ENCODE data around the gene CHMP2B.
"Not testable (repeated sequence)": the region's sequence is repeated elsewhere in the genome, so short reads cannot be mapped to it uniquely, and the experiment has no call there.

The CHMP2B gene

GRCh38 chr3:87229113-87229512 lies 2.0 kb downstream of the CHMP2B start:
- no peak for DNase-seq (ENCODE audit: low read depth)

DNA sequence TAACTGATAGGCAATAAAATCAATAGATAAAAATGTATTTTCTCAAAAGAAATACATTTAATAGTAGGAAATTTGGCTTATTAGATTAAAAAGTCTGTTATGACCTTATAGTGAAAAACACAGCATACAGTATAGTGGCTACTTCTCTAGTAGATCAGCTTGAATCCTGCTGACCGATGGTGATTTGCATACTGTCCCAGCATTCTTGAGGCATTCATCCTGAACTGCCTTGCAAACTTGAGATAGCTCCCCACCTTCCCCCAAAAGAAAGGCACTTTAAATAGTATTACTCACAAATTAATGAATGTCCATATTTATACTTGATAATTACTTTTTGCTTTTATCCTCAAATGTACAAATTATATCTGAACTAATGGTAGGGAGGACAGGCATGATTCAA lies 6.7 kb downstream of the CHMP2B start:
- no peak for DNase-seq (ENCODE audit: low read depth)

GRCh38 chr3:87236093-87236492 lies 9.0 kb downstream of the CHMP2B start:
- DNase-seq (ENCODE audit: low read depth) = no peak

- DNase-seq (ENCODE audit: low read depth) = no peak
These were observed 19.7 kb downstream of the CHMP2B start for GRCh38 chr3:87246662-87247429.

GRCh38 chr3:87247430-87247773 lies 20.3 kb downstream of the CHMP2B start:
- peak; percentile 13 for DNase-seq (ENCODE audit: low read depth)

GRCh38 chr3:87248231-87248630 lies 21.1 kb downstream of the CHMP2B start:
- DNase-seq (ENCODE audit: low read depth) = not testable (repeated sequence)

DNA sequence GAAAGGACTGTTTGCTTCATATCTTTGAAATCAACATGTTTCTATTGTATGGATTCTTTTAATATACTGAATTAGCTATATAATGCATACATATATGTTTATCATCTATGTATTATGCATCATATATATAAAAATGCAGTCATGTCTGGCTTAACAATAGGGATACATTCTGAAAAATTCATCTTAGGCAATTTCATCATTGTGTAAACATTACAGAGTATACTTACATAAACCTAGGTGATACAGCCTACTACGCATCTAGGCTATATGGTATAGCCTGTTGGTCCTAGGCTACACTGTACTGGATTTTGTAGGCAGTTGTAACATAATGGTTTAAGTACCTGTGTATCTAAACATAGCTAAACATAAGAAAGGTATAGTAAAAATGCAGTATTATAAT lies 21.7 kb downstream of the CHMP2B start:
- no peak for DNase-seq (ENCODE audit: low read depth)

DNA sequence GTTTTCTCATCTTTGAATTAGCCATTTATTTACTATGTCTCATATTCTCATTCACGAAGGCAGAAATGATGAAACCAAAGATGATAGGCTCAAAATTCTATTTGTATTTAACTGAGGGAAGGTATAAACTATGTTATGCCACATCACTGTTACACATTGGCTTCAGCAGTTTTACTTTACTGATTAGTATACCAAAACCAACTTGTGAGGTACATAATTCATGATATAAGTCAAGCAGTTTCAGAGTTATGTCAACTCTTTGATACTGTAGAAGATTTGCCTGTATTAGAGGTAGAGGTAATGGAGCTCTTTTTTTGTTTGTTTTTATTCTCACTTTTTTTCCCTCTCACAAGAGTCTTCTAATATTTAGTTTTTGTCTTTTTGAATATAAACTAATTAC lies 22.9 kb downstream of the CHMP2B start:
- no peak for DNase-seq (ENCODE audit: low read depth)

DNA sequence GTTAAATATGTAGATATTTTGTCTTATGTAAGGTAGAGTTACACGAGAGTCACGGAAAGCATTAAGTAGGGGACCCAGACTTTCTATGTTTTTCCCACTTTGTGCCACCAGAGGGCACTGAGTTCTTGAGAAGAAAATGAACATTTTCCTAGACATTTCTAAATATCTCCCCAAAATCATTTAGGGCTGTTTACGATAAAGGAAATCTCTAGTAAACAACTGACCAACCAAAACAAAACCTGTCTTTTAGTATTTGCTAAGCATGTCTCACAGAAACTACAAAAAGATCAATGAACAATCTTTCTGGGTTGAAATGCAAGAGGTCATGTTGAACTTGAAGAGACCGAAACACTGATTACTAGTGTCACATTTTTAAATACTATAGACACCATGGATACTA lies 33.2 kb downstream of the CHMP2B start:
- DNase-seq (ENCODE audit: low read depth) = peak; percentile 60

GRCh38 chr3:87261925-87262324 lies 34.8 kb downstream of the CHMP2B start:
- DNase-seq (ENCODE audit: low read depth) = no peak

- DNase-seq (ENCODE audit: low read depth) = no peak
These were observed 41.0 kb downstream of the CHMP2B start for GRCh38 chr3:87267953-87268645.

- no peak for DNase-seq (ENCODE audit: low read depth)
These were observed 41.6 kb downstream of the CHMP2B start for GRCh38 chr3:87268646-87269211.

DNA sequence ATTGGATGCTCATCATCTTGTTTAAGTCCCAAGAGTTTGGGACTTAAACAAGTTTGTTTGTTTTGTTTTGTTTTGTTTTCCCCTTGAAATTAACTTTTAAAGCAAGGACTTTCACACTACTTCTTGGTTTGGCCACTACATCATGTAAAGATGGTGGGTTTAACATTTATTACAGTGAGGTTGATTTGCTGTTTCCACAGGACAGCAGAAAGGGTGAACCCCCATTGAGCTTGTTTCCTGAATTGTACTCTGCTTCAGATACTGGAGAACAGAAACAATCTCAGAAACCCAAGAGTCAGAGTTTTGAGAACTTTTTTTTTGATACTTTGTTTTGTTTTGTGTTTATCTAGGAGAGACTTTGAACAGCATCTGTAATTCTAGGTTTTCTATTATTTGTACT lies 42.6 kb downstream of the CHMP2B start:
- no peak for DNase-seq (ENCODE audit: low read depth)

- DNase-seq (ENCODE audit: low read depth) = no peak
These were observed 44.0 kb downstream of the CHMP2B start for GRCh38 chr3:87270908-87271700.

DNA sequence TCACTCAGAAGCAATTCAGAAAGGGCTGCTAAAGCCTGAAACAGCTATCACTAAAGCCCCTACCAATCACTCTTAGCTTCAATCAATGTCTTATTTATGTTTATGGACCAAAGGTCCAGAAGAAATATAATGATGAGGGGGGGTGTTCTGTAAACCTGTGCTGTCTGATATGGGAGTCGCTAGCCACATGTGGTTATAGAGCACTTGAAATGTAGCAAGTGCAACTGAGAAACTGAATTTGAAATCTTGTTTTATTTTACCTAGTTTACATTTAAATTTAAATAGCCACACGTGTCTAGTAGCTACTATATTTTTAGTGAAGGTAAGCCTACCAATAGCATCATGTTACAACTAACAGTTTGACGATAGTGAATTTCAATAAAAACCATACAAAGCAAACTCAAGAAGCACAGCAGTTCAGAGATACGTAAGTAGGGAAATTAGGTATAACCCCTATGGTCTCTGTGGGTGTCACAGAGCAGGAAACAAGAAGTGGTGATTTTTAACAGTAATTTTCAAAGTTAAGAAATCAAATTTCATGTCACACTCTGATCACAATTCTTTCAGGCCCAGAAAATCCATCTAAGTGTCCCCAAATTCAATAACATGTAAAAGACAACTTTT lies 45.7 kb downstream of the CHMP2B start:
- DNase-seq (ENCODE audit: low read depth) = no peak

DNA sequence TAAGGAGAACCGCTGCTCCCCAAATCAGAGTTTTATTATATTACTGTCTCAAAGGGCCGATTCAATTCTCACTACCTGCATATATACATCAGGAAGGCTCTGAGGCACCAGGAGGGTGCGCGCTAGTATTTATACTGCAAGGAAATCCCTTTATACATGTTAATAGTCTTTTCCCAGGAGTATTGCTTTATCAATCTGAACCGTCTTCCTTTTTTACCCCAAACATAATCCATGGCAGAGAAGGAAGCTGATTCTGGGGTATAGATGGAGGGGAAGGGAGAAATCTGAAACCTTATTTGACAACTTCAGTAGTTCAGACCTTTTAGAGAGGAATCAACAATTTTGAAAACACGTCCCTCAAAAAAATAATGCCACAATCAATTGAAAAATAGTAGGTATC lies 49.4 kb downstream of the CHMP2B start, which contains the start of gene POU1F1:
Gene POU1F1 (minus strand): TSS at position 101 of the 400 bp plus-strand sequence. CDS start 122 bp downstream, outside the sequence.
- no peak for DNase-seq (ENCODE audit: low read depth)

DNA sequence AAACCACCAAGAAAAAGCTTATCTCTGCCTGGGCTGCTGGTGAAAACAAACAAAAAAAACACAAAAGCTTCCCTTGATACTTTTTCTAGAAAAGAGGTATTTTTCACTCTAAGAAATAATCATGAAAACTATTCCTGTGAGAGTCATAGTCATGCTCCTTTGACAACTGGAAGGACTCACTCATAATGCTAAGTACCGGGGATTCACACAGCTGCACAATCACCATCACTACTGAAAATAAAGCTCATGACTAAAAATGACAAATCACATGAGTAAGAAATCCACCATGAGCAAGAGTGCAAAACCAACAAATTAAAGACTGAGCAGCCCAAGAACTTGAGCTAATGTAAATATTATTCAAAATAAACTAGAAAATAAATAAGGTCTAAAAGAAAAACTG lies 59.9 kb downstream of the CHMP2B start:
- DNase-seq (ENCODE audit: low read depth) = peak; percentile 14

DNA sequence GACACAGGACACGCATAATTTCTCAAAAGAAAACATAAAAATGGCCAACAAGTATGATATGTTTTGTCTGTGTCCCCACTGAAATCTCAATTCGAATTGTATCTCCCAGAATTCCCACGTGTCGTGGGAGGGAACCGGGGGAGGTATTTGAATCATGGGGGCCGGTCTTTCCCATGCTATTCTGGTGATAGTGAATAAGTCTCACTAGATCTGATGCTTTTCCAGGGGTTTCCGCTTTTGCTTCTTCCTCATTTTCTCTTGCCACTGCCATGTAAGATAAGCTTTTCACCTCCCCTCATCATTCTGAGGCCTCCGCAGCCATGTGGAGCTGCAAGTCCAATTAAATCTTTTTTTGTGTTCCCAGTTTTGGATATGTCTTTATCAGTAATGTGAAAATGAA lies 61.3 kb downstream of the CHMP2B start:
- DNase-seq (ENCODE audit: low read depth) = no peak

- peak; percentile 51 for DNase-seq (ENCODE audit: low read depth)
These were observed 71.1 kb downstream of the CHMP2B start for GRCh38 chr3:87298111-87298718.

DNA sequence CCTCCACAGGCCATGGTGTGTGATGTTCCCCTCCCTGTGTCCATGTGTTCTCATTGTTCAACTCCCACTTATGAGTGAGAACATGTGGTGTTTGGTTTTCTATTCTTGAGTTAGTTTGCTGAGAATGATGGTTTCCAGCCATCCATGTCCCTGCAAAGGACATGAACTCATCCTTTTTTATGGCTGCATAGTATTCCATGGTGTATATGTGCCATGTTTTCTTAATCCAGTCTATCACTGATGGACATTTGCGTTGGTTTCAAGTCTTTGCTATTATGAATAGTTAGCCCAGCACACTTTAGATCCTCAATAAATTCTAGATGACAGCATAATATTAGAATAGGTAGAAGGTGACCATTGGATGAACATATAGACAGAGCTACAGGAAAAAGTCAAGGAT lies 77.9 kb downstream of the CHMP2B start:
- not testable (repeated sequence) for DNase-seq (ENCODE audit: low read depth)

All from EH (cell line).